GM19328 (cell line): ENCODE results near the gene VWA2.

ENCODE experiments used
- ATAC-seq: cut with Tn5 transposase; IDR thresholded peaks from one replicate; pipeline ENCODE4 v1.9.1; 2021; ENCODE audit warnings: mild to moderate bottlenecking, moderate library complexity; ENCODE audit not compliant: unreplicated experiment

The VWA2 gene

GRCh38 chr10:114293075-114293474 is 54.0 kb downstream of the VWA2 start:
- no peak for ATAC-seq

GRCh38 chr10:114294549-114294948 is 55.5 kb downstream of the VWA2 start:
- no peak for ATAC-seq

GRCh38 chr10:114295393-114295792 is 56.3 kb downstream of the VWA2 start:
- ATAC-seq: no peak

- ATAC-seq: no peak
These were observed 58.2 kb downstream of the VWA2 start for GRCh38 chr10:114297136-114297705.

- ATAC-seq: no peak
These were observed 61.1 kb downstream of the VWA2 start for GRCh38 chr10:114300036-114300645.

- no peak for ATAC-seq
These were observed 62.1 kb downstream of the VWA2 start for GRCh38 chr10:114301177-114301576.

GRCh38 chr10:114301951-114302710 is 63.1 kb downstream of the VWA2 start:
- no peak for ATAC-seq

GRCh38 chr10:114303556-114303955 is 64.5 kb downstream of the VWA2 start:
- no peak for ATAC-seq

GRCh38 chr10:114304017-114304570 is 65.0 kb downstream of the VWA2 start:
- peak; percentile 58 for ATAC-seq

- peak; percentile 51 for ATAC-seq
These were observed 65.7 kb downstream of the VWA2 start for GRCh38 chr10:114304571-114305421.

GRCh38 chr10:114305521-114305925 is 66.5 kb downstream of the VWA2 start:
- no peak for ATAC-seq

- no peak for ATAC-seq
These were observed 67.3 kb downstream of the VWA2 start for GRCh38 chr10:114306116-114306973.

GRCh38 chr10:114307731-114308130 is 68.7 kb downstream of the VWA2 start:
- no peak for ATAC-seq

- no peak for ATAC-seq
These were observed 69.7 kb downstream of the VWA2 start for GRCh38 chr10:114308531-114309363.

- ATAC-seq: no peak
These were observed 70.3 kb downstream of the VWA2 start for GRCh38 chr10:114309364-114309651.

- ATAC-seq: no peak
These were observed 71.3 kb downstream of the VWA2 start for GRCh38 chr10:114310346-114310745.

GRCh38 chr10:114311023-114311422 is 72.0 kb downstream of the VWA2 start:
- ATAC-seq: no peak

- ATAC-seq: no peak
These were observed 72.6 kb downstream of the VWA2 start for GRCh38 chr10:114311496-114312209.

- no peak for ATAC-seq
These were observed 74.1 kb downstream of the VWA2 start for GRCh38 chr10:114313139-114313538.
